Lower leg skin (tissue), 4 donors: ENCODE measurements around the gene CPT1A. TPM values are rescaled to one million over a fixed set of nuclear protein-coding genes. Genes with fewer than 3 reads are reported as not detected.
A peak's percentile ranks its signal among the peaks of the same experiment; 100 is the strongest.

ENCODE experiments used
- DNase-seq, 2 donors: peaks; one replicate each; pipeline ENCODE4 v3.0.0-alpha.2; 2019; ENCODE audit warnings: low spot score in 2 of 2
- H3K4me3 ChIP-seq: fragments of 200-600 bp; sonication (generic); 2 replicates; pipeline ENCODE4 v1.5.1; 2017; ENCODE audit warnings: mild to moderate bottlenecking, low read depth; ENCODE audit not compliant: poor library complexity, severe bottlenecking
- POLR2A ChIP-seq, 2 donors: fragments of 450-650 bp; IDR thresholded peaks; one replicate each; pipeline ENCODE4 v1.6.1; 2016 to 2017; ENCODE audit warnings: antibody characterized with exemption in 2 of 2, mild to moderate bottlenecking in 1 of 2, moderate library complexity in 1 of 2
- WGBS, 2 donors: methylation state at CpG; one replicate each; pipeline ENCODE4 v1.1.5; 2018; 5-methylcytosine and 5-hydroxymethylcytosine counted together
- intact Hi-C: fragments of 100-400 bp; cut with DNase I; formaldehyde crosslinking; loops from one replicate; pipeline ENCODE4 v1.15.0; 2023; ENCODE audit warnings: low total_unique reads
- total RNA-seq, 4 donors: library from RNA; depleted of rRNA; stranded (reverse); fragments of >200 nt; gene quantifications; one replicate each; pipeline ENCODE4 v1.1.0, GENCODE V29; 2016
- TF ChIP-seq, protein P1 (sequence below), 3 donors: fragments of 450-650 bp; IDR thresholded peaks; one replicate each; pipeline ENCODE4 v1.5.1; 2016; ENCODE audit warnings: antibody characterized with exemption in 3 of 3, mild to moderate bottlenecking in 3 of 3, moderate library complexity in 2 of 3

Gene CPT1A
- total RNA-seq, 4 donors from 2014 or later = 23.4 to 95.8 (median 46.0) TPM

DNA sequence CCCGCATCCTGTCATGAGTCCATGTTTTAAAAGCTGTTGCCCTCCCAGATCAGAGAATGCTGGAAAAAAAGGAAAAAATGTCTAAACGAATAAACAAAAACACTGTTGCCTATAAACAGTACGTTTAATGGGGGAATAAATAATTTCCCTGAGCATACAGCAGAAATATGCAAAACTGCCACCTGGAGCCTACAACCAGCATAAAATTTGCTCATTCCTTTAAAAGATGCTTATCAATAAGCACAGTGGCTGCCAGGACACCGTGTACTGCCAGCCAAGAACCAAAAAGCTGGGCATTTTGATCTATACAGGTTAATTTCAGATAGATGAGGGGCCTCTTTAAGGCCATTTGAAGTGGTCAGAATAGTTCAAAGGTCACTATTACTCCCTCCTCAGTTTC lies 5.7 kb upstream of the CPT1A start:
- no peak for DNase-seq
- intact Hi-C loops = no loop called here
- H3K4me3 ChIP-seq = no peak overlapping the region
- WGBS, 2 donors = 62 to 68% methylated on average over 4 of the region's 4 CpGs
- TF ChIP-seq, protein P1, sequence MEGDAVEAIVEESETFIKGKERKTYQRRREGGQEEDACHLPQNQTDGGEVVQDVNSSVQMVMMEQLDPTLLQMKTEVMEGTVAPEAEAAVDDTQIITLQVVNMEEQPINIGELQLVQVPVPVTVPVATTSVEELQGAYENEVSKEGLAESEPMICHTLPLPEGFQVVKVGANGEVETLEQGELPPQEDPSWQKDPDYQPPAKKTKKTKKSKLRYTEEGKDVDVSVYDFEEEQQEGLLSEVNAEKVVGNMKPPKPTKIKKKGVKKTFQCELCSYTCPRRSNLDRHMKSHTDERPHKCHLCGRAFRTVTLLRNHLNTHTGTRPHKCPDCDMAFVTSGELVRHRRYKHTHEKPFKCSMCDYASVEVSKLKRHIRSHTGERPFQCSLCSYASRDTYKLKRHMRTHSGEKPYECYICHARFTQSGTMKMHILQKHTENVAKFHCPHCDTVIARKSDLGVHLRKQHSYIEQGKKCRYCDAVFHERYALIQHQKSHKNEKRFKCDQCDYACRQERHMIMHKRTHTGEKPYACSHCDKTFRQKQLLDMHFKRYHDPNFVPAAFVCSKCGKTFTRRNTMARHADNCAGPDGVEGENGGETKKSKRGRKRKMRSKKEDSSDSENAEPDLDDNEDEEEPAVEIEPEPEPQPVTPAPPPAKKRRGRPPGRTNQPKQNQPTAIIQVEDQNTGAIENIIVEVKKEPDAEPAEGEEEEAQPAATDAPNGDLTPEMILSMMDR (IDR thresholded peaks at IDR 0.05) = no peak
- TF ChIP-seq POLR2A (IDR thresholded peaks at IDR 0.05) = no peak

DNA sequence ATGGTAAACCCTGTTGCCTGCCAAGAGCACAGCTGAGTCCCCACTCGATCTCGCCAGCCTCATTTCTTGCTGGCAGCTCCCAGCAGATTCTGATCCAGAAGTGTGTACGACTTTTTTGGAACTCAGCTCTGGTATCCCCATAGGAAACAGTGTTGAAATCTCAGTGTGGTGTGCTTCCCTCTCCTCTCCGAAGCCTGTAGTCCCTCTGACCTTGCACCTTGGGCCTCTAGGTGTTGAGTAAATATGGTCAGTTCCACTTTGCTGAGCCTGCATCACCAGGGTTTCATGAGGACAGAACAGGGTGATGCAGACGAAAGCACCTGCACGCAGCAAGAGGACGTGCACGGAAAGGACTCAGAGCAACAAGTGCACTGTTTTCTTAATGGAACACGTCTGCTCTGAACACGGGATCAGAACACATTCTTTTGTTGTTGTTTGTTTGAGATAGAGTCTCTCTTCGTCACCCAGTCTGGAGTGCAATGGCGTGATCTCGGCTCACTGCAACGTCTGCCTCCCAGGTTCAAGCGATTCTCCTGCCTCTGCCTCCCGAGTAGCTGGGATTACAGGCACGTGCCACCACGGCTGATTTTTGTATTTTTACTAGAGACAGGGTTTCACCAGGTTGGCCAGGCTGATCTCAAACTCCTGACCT lies 3.8 kb upstream of the CPT1A start:
- DNase-seq = no peak
- WGBS, 2 donors = 75 to 77% methylated on average over 18 of the region's 18 CpGs
- TF ChIP-seq, protein P1 (IDR thresholded peaks at IDR 0.05) = peak in 1 of 3 donors; percentile 76
- no peak for TF ChIP-seq POLR2A (IDR thresholded peaks at IDR 0.05)
- intact Hi-C loops = no loop called here
- no peak overlapping the region for H3K4me3 ChIP-seq

DNA sequence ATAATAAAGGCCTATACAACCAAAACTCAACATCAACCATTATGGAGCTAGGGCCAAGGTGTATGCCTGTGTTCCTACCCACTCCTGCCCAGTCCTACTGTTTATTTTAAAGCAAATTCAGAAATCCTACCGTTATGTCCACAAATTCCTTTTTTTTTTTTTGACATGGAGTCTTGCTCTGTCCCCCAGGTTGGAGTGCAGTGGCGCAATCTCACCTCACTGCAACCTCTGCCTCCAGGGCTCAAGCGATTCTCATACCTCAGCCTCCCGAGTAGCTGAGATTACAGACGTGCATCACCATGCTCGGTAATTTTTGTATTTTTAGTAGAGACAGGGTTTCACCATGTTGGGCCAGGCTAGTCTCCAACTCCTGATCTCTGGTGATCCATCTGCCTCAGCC lies 3.1 kb upstream of the CPT1A start:
- 76 to 79% methylated on average over 6 of the region's 6 CpGs for WGBS, 2 donors
- no peak overlapping the region for H3K4me3 ChIP-seq
- no peak for TF ChIP-seq POLR2A (IDR thresholded peaks at IDR 0.05)
- TF ChIP-seq, protein P1 (IDR thresholded peaks at IDR 0.05) = no peak
- intact Hi-C loops = no loop called here
- DNase-seq = no peak

DNA sequence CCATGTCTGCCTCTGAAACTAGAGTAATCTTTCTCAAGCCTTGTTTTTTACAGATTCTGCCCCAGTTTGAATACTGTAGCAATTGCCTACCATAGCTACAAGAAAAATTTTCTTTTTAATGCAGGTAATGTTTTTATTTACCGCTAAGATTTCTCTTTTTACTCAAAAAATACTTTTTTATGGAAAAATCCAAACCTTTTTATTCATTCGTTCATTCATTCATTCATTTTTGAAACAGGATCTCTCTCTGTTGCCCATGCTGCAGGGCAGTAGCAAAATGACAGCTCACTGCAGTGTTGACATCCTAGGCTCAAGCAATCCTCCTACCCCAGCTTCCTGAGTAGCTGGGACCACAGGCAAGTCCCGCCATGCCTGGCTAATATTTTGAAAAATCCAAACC lies 2.7 kb upstream of the CPT1A start:
- H3K4me3 ChIP-seq = no peak overlapping the region
- DNase-seq = no peak
- no peak for TF ChIP-seq POLR2A (IDR thresholded peaks at IDR 0.05)
- TF ChIP-seq, protein P1 (IDR thresholded peaks at IDR 0.05) = no peak
- 84 to 89% methylated on average over 3 of the region's 3 CpGs for WGBS, 2 donors
- intact Hi-C loops = no loop called here

DNA sequence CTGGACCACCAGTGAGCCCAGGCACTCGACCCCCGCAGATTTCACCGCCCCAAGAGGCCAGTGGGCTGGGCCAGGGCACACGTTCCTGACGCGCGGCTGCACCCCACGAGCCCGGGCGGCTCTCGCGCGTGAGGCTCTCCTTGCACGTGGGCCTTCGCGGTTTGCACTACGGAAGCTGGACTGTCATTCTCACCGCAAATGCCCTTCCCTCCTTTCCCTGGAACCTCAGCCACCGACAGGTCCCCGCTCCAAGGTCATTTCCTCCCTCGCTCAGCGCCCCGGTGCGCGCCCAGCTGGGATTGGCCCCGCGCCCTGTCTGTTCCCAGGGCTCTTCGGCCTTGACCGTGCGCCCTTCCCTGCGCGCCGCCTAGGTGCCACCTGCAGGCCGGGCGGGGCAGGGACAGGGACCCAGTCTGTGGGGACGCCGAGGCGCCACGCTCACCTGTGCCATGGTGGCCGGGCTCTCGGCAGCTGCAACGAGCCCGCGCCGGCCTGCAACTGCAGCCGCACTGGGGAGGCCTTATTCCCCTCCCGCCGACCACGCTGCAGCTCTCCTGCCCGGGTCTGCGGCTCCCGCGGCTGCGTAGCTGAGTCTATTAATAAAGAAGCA lies 2.1 kb upstream of the CPT1A start:
- intact Hi-C loops = no loop called here
- TF ChIP-seq POLR2A (IDR thresholded peaks at IDR 0.05) = no peak
- TF ChIP-seq, protein P1 (IDR thresholded peaks at IDR 0.05) = peak in 1 of 3 donors; percentile 93
- WGBS, 2 donors = 32 to 33% methylated on average over 54 of the region's 54 CpGs
- no peak overlapping the region for H3K4me3 ChIP-seq
- peak in 1 of 2 donors; percentile 91 for DNase-seq
